T-cell (primary cell): ENCODE results near the gene LRG1. TPM values are rescaled to one million over a fixed set of nuclear protein-coding genes. Genes with fewer than 3 reads are reported as not detected.

Experiments
- ATAC-seq, 4 experiments: fragments of 200-7000 bp in 3 of 4; fragments of 150-1000 bp in 1 of 4; cut with Tn5 transposase; replicated peaks in 1 of 4; 1 replicate in 3 of 4; 2 replicates in 1 of 4; pipeline ENCODE4 v1.10.0; 2021; ENCODE audit warnings: moderate library complexity in 3 of 4, mild to moderate bottlenecking in 2 of 4, moderate number of reproducible peaks in 1 of 4
- CTCF ChIA-PET, 2 donors: fragments of 300-600 bp; sonication (Branson Sonifier 250); formaldehyde crosslinking; loops; one replicate each; lab custom pipeline; 2022; ENCODE audit warnings: antibody characterized with exemption in 2 of 2; lab: Charles Lee
- POLR2A ChIA-PET, 2 donors: fragments of 300-600 bp; sonication (Branson Sonifier 250); formaldehyde crosslinking; loops; one replicate each; lab custom pipeline; 2022; ENCODE audit warnings: antibody characterized with exemption in 2 of 2; lab: Charles Lee
- DNase-seq, 35 experiments: peaks; one replicate each; pipeline versions ENCODE4 v3.0.0 to v3.0.0-alpha.2; 2013 to 2023
- H3K27ac ChIP-seq: one replicate; pipeline ENCODE4 v1.5.1; 2013; ENCODE audit warnings: low read length
- H3K27me3 ChIP-seq, 2 experiments: replicated peaks in 1 of 2; 1 replicate in 1 of 2; 2 replicates in 1 of 2; pipeline versions ENCODE4 v1.6.1 to v1.7.0; 2013; ENCODE audit warnings: low read length in 1 of 2, mixed read lengths in 1 of 2; ENCODE audit not compliant: control insufficient read depth in 2 of 2, insufficient read depth in 2 of 2; ENCODE audit errors: extremely low read depth in 1 of 2
- H3K36me3 ChIP-seq, 2 donors: 1 replicate in 1 of 2; 2 replicates in 1 of 2; pipeline versions ENCODE4 v1.6.1 to v1.7.0; 2013; ENCODE audit warnings: low read length in 1 of 2; ENCODE audit not compliant: control insufficient read depth in 2 of 2, insufficient read depth in 1 of 2; ENCODE audit errors: extremely low read depth in 1 of 2
- H3K4me1 ChIP-seq, 2 experiments: 1 replicate in 1 of 2; 2 replicates in 1 of 2; pipeline versions ENCODE4 v1.6.1 to v1.7.0; 2013; ENCODE audit warnings: low read length in 2 of 2, mixed read lengths in 1 of 2; ENCODE audit not compliant: insufficient read depth in 2 of 2, control insufficient read depth in 1 of 2; ENCODE audit errors: extremely low read depth in 1 of 2
- H3K4me3 ChIP-seq, 2 donors: 1 replicate in 1 of 2; 2 replicates in 1 of 2; pipeline versions ENCODE4 v1.5.1 to v1.7.0; 2013; ENCODE audit warnings: mild to moderate bottlenecking in 2 of 2, low read length in 1 of 2, moderate library complexity in 1 of 2; ENCODE audit not compliant: control insufficient read depth in 1 of 2; ENCODE audit errors: extremely low read depth in 1 of 2
- H3K9me3 ChIP-seq: 2 replicates; pipeline ENCODE4 v1.7.0; 2013
- H3K27ac Mint-ChIP-seq, 2 donors: one replicate each; pipeline ENCODE4 v1.8.0; 2020 to 2021; ENCODE audit warnings: mild to moderate bottlenecking in 2 of 2, mixed read lengths in 2 of 2
- H3K27me3 Mint-ChIP-seq, 2 donors: one replicate each; pipeline ENCODE4 v1.8.0; 2021 to 2022; ENCODE audit warnings: mixed read lengths in 2 of 2
- H3K36me3 Mint-ChIP-seq: one replicate; pipeline ENCODE4 v1.8.0; 2021; ENCODE audit warnings: mixed read lengths
- H3K4me1 Mint-ChIP-seq, 3 donors: one replicate each; pipeline ENCODE4 v1.8.0; 2020 to 2022; ENCODE audit warnings: mixed read lengths in 3 of 3, mild to moderate bottlenecking in 1 of 3
- H3K4me3 Mint-ChIP-seq, 3 donors: one replicate each; pipeline ENCODE4 v1.8.0; 2020 to 2022; ENCODE audit warnings: mild to moderate bottlenecking in 3 of 3, mixed read lengths in 3 of 3, moderate library complexity in 3 of 3
- H3K9me3 Mint-ChIP-seq, 3 donors: one replicate each; pipeline ENCODE4 v1.8.0; 2020 to 2022; ENCODE audit warnings: mixed read lengths in 3 of 3
- WGBS: methylation state at CpG from one replicate; pipeline ENCODE4 v1.1.5; 2013; ENCODE audit warnings: missing lambda C conversion rate; ENCODE audit not compliant: insufficient coverage; 5-methylcytosine and 5-hydroxymethylcytosine counted together
- total RNA-seq, 35 experiments: library from RNA in 6 of 35; stranded (reverse) in 6 of 35; fragments of 120-200 nt in 1 of 35; gene quantifications; one replicate each; pipeline versions ENCODE4 v1.2.1 to v1.2.4 and lab custom pipeline; 2013 to 2026

Gene LRG1
- total RNA-seq, 5 donors from 2014 or later (not counting 1 experiment from before 2014, with no cell fraction given) = 0.13 to 0.32 (median 0.19) TPM; not detected in 2

- 91% methylated on average over 7 of the region's 15 CpGs for WGBS
- no peaks in the 10 kb centered on the region for H3K9me3 ChIP-seq
- Mint-ChIP-seq H3K4me1 (peaks cover 0 to 6% (median 0%) of the 10 kb centered on the region in 3 donors), H3K4me3 (no peak overlapping the region), H3K36me3 (no peaks in the 10 kb centered on the region), H3K27ac (no peak overlapping the region), H3K9me3 (no peaks in the 10 kb centered on the region), H3K27me3 (peaks cover 0 to 14% of the 10 kb centered on the region in 2 donors)
- DNase-seq (no peak), ATAC-seq (no peak)
- H3K4me1 ChIP-seq = no peaks in the 10 kb centered on the region
- ChIA-PET POLR2A (interaction anchor here in 1 of 2 donors (1.2 kb wide), 1 partner anchor 179 kb away, joined by 3 read pairs; no protein-coding TSS in a partner anchor), CTCF (interaction anchor here (0.6 kb wide), 2 partner anchors 43 to 126 kb away, joined by 4 read pairs; no protein-coding TSS in a partner anchor)
- H3K36me3 ChIP-seq = no peaks in the 10 kb centered on the region
- no peak overlapping the region for H3K4me3 ChIP-seq
- peaks cover 0 to 33% of the 10 kb centered on the region in 2 experiments for H3K27me3 ChIP-seq
- H3K27ac ChIP-seq = no peak overlapping the region
These were observed 17.4 kb downstream of the LRG1 start for GRCh38 chr19:4522291-4523002.

GRCh38 chr19:4521888-4522242 is 18.0 kb downstream of the LRG1 start:
- no peaks in the 10 kb centered on the region for H3K9me3 ChIP-seq
- WGBS = 69% methylated on average over 2 of the region's 5 CpGs
- Mint-ChIP-seq H3K27me3 (peaks cover 0 to 17% of the 10 kb centered on the region in 2 donors), H3K4me3 (no peak overlapping the region), H3K36me3 (no peaks in the 10 kb centered on the region), H3K27ac (no peak overlapping the region), H3K4me1 (peaks cover 0 to 6% (median 0%) of the 10 kb centered on the region in 3 donors), H3K9me3 (no peaks in the 10 kb centered on the region)
- H3K4me3 ChIP-seq = no peak overlapping the region
- H3K36me3 ChIP-seq = no peaks in the 10 kb centered on the region
- H3K4me1 ChIP-seq = no peaks in the 10 kb centered on the region
- no peak overlapping the region for H3K27ac ChIP-seq
- ATAC-seq = no peak
- CTCF ChIA-PET = interaction anchor here in 1 of 2 donors (0.5 to 0.6 kb wide), 2 partner anchors 43 to 468 kb away, joined by 3 to 4 read pairs; no protein-coding TSS in a partner anchor
- no peak for DNase-seq
- POLR2A ChIA-PET = no interaction called here
- peaks cover 0 to 39% of the 10 kb centered on the region in 2 experiments for H3K27me3 ChIP-seq

- Histone ChIP-seq H3K9me3 (no peaks in the 10 kb centered on the region), H3K4me3 (no peak overlapping the region), H3K36me3 (no peaks in the 10 kb centered on the region), H3K27ac (no peak overlapping the region), H3K27me3 (peaks cover 0 to 42% of the 10 kb centered on the region in 2 experiments), H3K4me1 (no peaks in the 10 kb centered on the region)
- CTCF ChIA-PET = interaction anchor here in 1 of 2 donors (0.5 to 0.6 kb wide), 2 partner anchors 44 to 469 kb away, joined by 3 to 4 read pairs; no protein-coding TSS in a partner anchor
- ATAC-seq (no peak), DNase-seq (no peak)
- no peaks in the 10 kb centered on the region for H3K36me3 Mint-ChIP-seq
- no peaks in the 10 kb centered on the region for H3K9me3 Mint-ChIP-seq
- H3K4me1 Mint-ChIP-seq = peaks cover 0 to 6% (median 0%) of the 10 kb centered on the region in 3 donors
- H3K27me3 Mint-ChIP-seq = peaks cover 0 to 17% of the 10 kb centered on the region in 2 donors
- H3K4me3 Mint-ChIP-seq = no peak overlapping the region
- POLR2A ChIA-PET = no interaction called here
- WGBS = 85% methylated on average over 8 of the region's 11 CpGs
- H3K27ac Mint-ChIP-seq = no peak overlapping the region
These were observed 18.5 kb downstream of the LRG1 start for GRCh38 chr19:4521170-4521887.

GRCh38 chr19:4519521-4520277 is 20.1 kb downstream of the LRG1 start:
- POLR2A ChIA-PET = no interaction called here
- Mint-ChIP-seq H3K4me3 (no peak overlapping the region), H3K27me3 (peaks cover 0 to 17% of the 10 kb centered on the region in 2 donors), H3K4me1 (no peaks in the 10 kb centered on the region), H3K27ac (no peak overlapping the region), H3K36me3 (no peaks in the 10 kb centered on the region), H3K9me3 (no peaks in the 10 kb centered on the region)
- Histone ChIP-seq H3K27ac (no peak overlapping the region), H3K4me1 (no peaks in the 10 kb centered on the region), H3K27me3 (peaks cover 0 to 42% of the 10 kb centered on the region in 2 experiments), H3K9me3 (no peaks in the 10 kb centered on the region), H3K36me3 (no peaks in the 10 kb centered on the region), H3K4me3 (no peak overlapping the region)
- ATAC-seq (no peak), DNase-seq (no peak)
- CTCF ChIA-PET = no interaction called here
- WGBS = 76% methylated on average over 5 of the region's 9 CpGs

- Mint-ChIP-seq H3K9me3 (no peaks in the 10 kb centered on the region), H3K36me3 (no peaks in the 10 kb centered on the region), H3K4me3 (no peak overlapping the region), H3K27ac (no peak overlapping the region), H3K27me3 (peaks cover 0 to 17% of the 10 kb centered on the region in 2 donors), H3K4me1 (no peaks in the 10 kb centered on the region)
- Histone ChIP-seq H3K27ac (no peak overlapping the region), H3K27me3 (peaks cover 0 to 42% of the 10 kb centered on the region in 2 experiments), H3K4me1 (no peaks in the 10 kb centered on the region), H3K9me3 (no peaks in the 10 kb centered on the region), H3K4me3 (no peak overlapping the region), H3K36me3 (no peaks in the 10 kb centered on the region)
- ChIA-PET POLR2A (no interaction called here), CTCF (no interaction called here)
- DNase-seq (no peak), ATAC-seq (no peak)
- 100% methylated on average over 3 of the region's 6 CpGs for WGBS
These were observed 20.7 kb downstream of the LRG1 start for GRCh38 chr19:4519172-4519496.
